Parathyroid adenoma (tissue), 2 donors: Measurements from ENCODE around the gene MAP2K2.

Experiments used
- H2AFZ ChIP-seq: fragments of 300-600 bp; sonication (generic); one replicate; pipeline ENCODE4 v1.7.0; 2017; ENCODE audit warnings: antibody characterized with exemption, mild to moderate bottlenecking
- H3K27ac ChIP-seq: fragments of 300-600 bp; sonication (generic); one replicate; pipeline ENCODE4 v1.7.0; 2017
- H3K27me3 ChIP-seq: fragments of 300-600 bp; sonication (generic); one replicate; pipeline ENCODE4 v1.7.0; 2017; ENCODE audit warnings: low read length; ENCODE audit not compliant: control insufficient read depth, insufficient read depth
- H3K36me3 ChIP-seq: fragments of 300-600 bp; sonication (generic); one replicate; pipeline ENCODE4 v1.7.0; 2017; ENCODE audit warnings: low read length; ENCODE audit not compliant: control insufficient read depth, insufficient read depth
- H3K4me1 ChIP-seq: fragments of 300-600 bp; sonication (generic); one replicate; pipeline ENCODE4 v1.7.0; 2017; ENCODE audit warnings: control low read depth
- H3K4me2 ChIP-seq: fragments of 300-600 bp; sonication (generic); one replicate; pipeline ENCODE4 v1.7.0; 2017; ENCODE audit warnings: low read length
- H3K4me3 ChIP-seq: fragments of 300-600 bp; sonication (generic); one replicate; pipeline ENCODE4 v1.7.0; 2017; ENCODE audit warnings: low read depth, low read length
- H3K79me2 ChIP-seq: fragments of 300-600 bp; sonication (generic); one replicate; pipeline ENCODE4 v1.7.0; 2017; ENCODE audit warnings: control low read depth
- H3K9ac ChIP-seq: fragments of 300-600 bp; sonication (generic); one replicate; pipeline ENCODE4 v1.7.0; 2017; ENCODE audit warnings: mild to moderate bottlenecking
- H3K9me3 ChIP-seq: fragments of 300-600 bp; sonication (generic); one replicate; pipeline ENCODE4 v1.7.0; 2017; ENCODE audit warnings: low read length; ENCODE audit not compliant: control insufficient read depth
- CTCF ChIP-seq: fragments of 300-600 bp; sonication (generic); IDR thresholded peaks from one replicate; pipeline ENCODE4 v1.7.0; 2017; ENCODE audit warnings: antibody characterized with exemption, mild to moderate bottlenecking
- donor health status: primary hyperparathyroidism.

MAP2K2 gene

GRCh38 chr19:4096049-4096892, 27.7 kb downstream of the MAP2K2 start:
- H3K4me3 ChIP-seq, result no peak overlapping the region
- no peak overlapping the region for H3K27ac ChIP-seq
- H3K4me2 ChIP-seq, result no peak overlapping the region
- H3K9me3 ChIP-seq, result no peaks in the 10 kb centered on the region
- H3K79me2 ChIP-seq, result no peaks in the 10 kb centered on the region
- H3K4me1 ChIP-seq, result peaks cover 7% of the 10 kb centered on the region
- no peaks in the 10 kb centered on the region for H3K36me3 ChIP-seq
- no peak for TF ChIP-seq CTCF
- H3K9ac ChIP-seq, result no peak overlapping the region
- no peak overlapping the region for H2AFZ ChIP-seq
- no peaks in the 10 kb centered on the region for H3K27me3 ChIP-seq

GRCh38 chr19:4095488-4095844, 28.5 kb downstream of the MAP2K2 start:
- peaks cover 7% of the 10 kb centered on the region for H3K4me1 ChIP-seq
- H3K4me3 ChIP-seq, result no peak overlapping the region
- no peaks in the 10 kb centered on the region for H3K79me2 ChIP-seq
- no peaks in the 10 kb centered on the region for H3K36me3 ChIP-seq
- no peak overlapping the region for H2AFZ ChIP-seq
- no peaks in the 10 kb centered on the region for H3K9me3 ChIP-seq
- H3K4me2 ChIP-seq, result no peak overlapping the region
- H3K27me3 ChIP-seq, result no peaks in the 10 kb centered on the region
- no peak overlapping the region for H3K9ac ChIP-seq
- no peak overlapping the region for H3K27ac ChIP-seq
- TF ChIP-seq CTCF, result no peak

GRCh38 chr19:4094761-4095487, 29.0 kb downstream of the MAP2K2 start:
- Histone ChIP-seq H3K4me3 (no peak overlapping the region), H3K27me3 (no peaks in the 10 kb centered on the region), H3K36me3 (no peaks in the 10 kb centered on the region), H3K79me2 (no peaks in the 10 kb centered on the region), H2AFZ (no peak overlapping the region), H3K9me3 (no peaks in the 10 kb centered on the region), H3K4me2 (no peak overlapping the region), H3K4me1 (peaks cover 7% of the 10 kb centered on the region), H3K27ac (no peak overlapping the region), H3K9ac (no peak overlapping the region)
- no peak for TF ChIP-seq CTCF

GRCh38 chr19:4094291-4094690, 29.6 kb downstream of the MAP2K2 start:
- H3K27me3 ChIP-seq, result no peaks in the 10 kb centered on the region
- H3K4me1 ChIP-seq, result peaks cover 7% of the 10 kb centered on the region
- no peaks in the 10 kb centered on the region for H3K79me2 ChIP-seq
- H2AFZ ChIP-seq, result no peak overlapping the region
- H3K9ac ChIP-seq, result no peak overlapping the region
- H3K4me3 ChIP-seq, result no peak overlapping the region
- H3K4me2 ChIP-seq, result no peak overlapping the region
- TF ChIP-seq CTCF, result no peak
- no peak overlapping the region for H3K27ac ChIP-seq
- H3K36me3 ChIP-seq, result no peaks in the 10 kb centered on the region
- no peaks in the 10 kb centered on the region for H3K9me3 ChIP-seq
